ENCODE results near the gene HCLS1. TPM values are rescaled to one million over a fixed set of nuclear protein-coding genes. Genes with fewer than 3 reads are reported as not detected.
"Not testable (repeated sequence)": the region's sequence is repeated elsewhere in the genome, so short reads cannot be mapped to it uniquely, and the experiment has no call there.

The HCLS1 gene
- total RNA-seq, 1 donor from 2014 or later, result 1.9 TPM

- no peak for DNase-seq
Measured at GRCh38 chr3:121598564-121598963, 62.1 kb downstream of the HCLS1 start.

- no peak for DNase-seq
Measured at GRCh38 chr3:121595765-121596406, 64.8 kb downstream of the HCLS1 start.

- DNase-seq, result no peak
Measured at GRCh38 chr3:121594850-121595249, 65.9 kb downstream of the HCLS1 start.

- DNase-seq, result not testable (repeated sequence)
Measured at GRCh38 chr3:121593806-121594205, 66.9 kb downstream of the HCLS1 start.

GRCh38 chr3:121592856-121593702, 67.6 kb downstream of the HCLS1 start, which contains the start of gene FBXO40:
Gene FBXO40, plus strand, starts transcription at chr3:121593379. Its CDS starts 27,197 bp downstream, at chr3:121620576.
- DNase-seq, result peak; percentile 31

GRCh38 chr3:121584418-121584817, 76.3 kb downstream of the HCLS1 start:
- DNase-seq, result no peak

- DNase-seq, result no peak
Measured at GRCh38 chr3:121581691-121582090, 79.0 kb downstream of the HCLS1 start.

Small RNA genes within 50 kb of the gene (small RNA-seq; reads per million reads assigned to genes)
- gene RNU4-62P, result not detected

Other genes with a start within 250 kb of the HCLS1 start
- gene POLQ, start 114.9 kb downstream of the HCLS1 start, total RNA-seq, result 1.7 TPM
- not detected for gene ARGFX, start 93.0 kb downstream of the HCLS1 start, total RNA-seq
- gene FBXO40, start 67.5 kb downstream of the HCLS1 start, total RNA-seq, result 0.31 TPM
- gene GOLGB1, start 88.8 kb upstream of the HCLS1 start, total RNA-seq, result 47.1 TPM
- 37.6 TPM for gene IQCB1, start 174.2 kb upstream of the HCLS1 start, total RNA-seq
- gene EAF2, start 174.3 kb upstream of the HCLS1 start, total RNA-seq, result 5.3 TPM
- gene SLC15A2, start 233.5 kb upstream of the HCLS1 start, total RNA-seq, result 10.0 TPM

Data from occipital lobe (tissue), 3 donors.